ENCODE measurements around the gene KRTAP12-3.
"Not testable (repeated sequence)": the region's sequence is repeated elsewhere in the genome, so short reads cannot be mapped to it uniquely, and the experiment has no call there.

Gene KRTAP12-3

GRCh38 chr21:44618504-44618903 lies 39.2 kb upstream of the KRTAP12-3 start:
- Mint-ChIP-seq H3K4me1 (ENCODE audit: low read depth) (peaks cover 10% of the 10 kb centered on the region), H3K4me3 (no peak overlapping the region), H3K36me3 (ENCODE audit: low read depth) (no peaks in the 10 kb centered on the region), H3K9me3 (peaks cover 44% of the 10 kb centered on the region), H3K27ac (no peak overlapping the region), H3K27me3 (peaks cover 4% of the 10 kb centered on the region)
- intact Hi-C loops (cut with micrococcal nuclease) = no loop called here

GRCh38 chr21:44618909-44619308 lies 38.8 kb upstream of the KRTAP12-3 start:
- Mint-ChIP-seq H3K4me1 (ENCODE audit: low read depth) (peaks cover 10% of the 10 kb centered on the region), H3K4me3 (no peak overlapping the region), H3K27me3 (peaks cover 4% of the 10 kb centered on the region), H3K27ac (no peak overlapping the region), H3K36me3 (ENCODE audit: low read depth) (no peaks in the 10 kb centered on the region), H3K9me3 (peaks cover 48% of the 10 kb centered on the region)
- intact Hi-C loops (cut with micrococcal nuclease) = no loop called here

GRCh38 chr21:44619886-44620285 lies 37.8 kb upstream of the KRTAP12-3 start:
- Mint-ChIP-seq H3K4me3 (no peak overlapping the region), H3K27ac (no peak overlapping the region)
- intact Hi-C loops (cut with micrococcal nuclease) = no loop called here

GRCh38 chr21:44623575-44623974 lies 34.2 kb upstream of the KRTAP12-3 start:
- H3K36me3 Mint-ChIP-seq (ENCODE audit: low read depth) = no peaks in the 10 kb centered on the region

More at GRCh38 chr21:44619886-44620285, 37.8 kb upstream of the KRTAP12-3 start:
- no peaks in the 10 kb centered on the region for H3K36me3 Mint-ChIP-seq (ENCODE audit: low read depth)
- peaks cover 7% of the 10 kb centered on the region for H3K27me3 Mint-ChIP-seq
- H3K9me3 Mint-ChIP-seq = peaks cover 58% of the 10 kb centered on the region
- H3K4me1 Mint-ChIP-seq (ENCODE audit: low read depth) = peaks cover 10% of the 10 kb centered on the region

GRCh38 chr21:44625756-44626155 lies 32.0 kb upstream of the KRTAP12-3 start:
- H3K4me1 Mint-ChIP-seq (ENCODE audit: low read depth) = no peaks in the 10 kb centered on the region
- H3K27ac Mint-ChIP-seq = no peak overlapping the region
- no peaks in the 10 kb centered on the region for H3K36me3 Mint-ChIP-seq (ENCODE audit: low read depth)
- H3K27me3 Mint-ChIP-seq = peaks cover 15% of the 10 kb centered on the region
- intact Hi-C loops (cut with micrococcal nuclease) = no loop called here
- H3K4me3 Mint-ChIP-seq = no peak overlapping the region
- peaks cover 52% of the 10 kb centered on the region for H3K9me3 Mint-ChIP-seq

More at GRCh38 chr21:44623575-44623974, 34.2 kb upstream of the KRTAP12-3 start:
- peaks cover 16% of the 10 kb centered on the region for H3K27me3 Mint-ChIP-seq
- intact Hi-C loops (cut with micrococcal nuclease) = no loop called here
- no peak overlapping the region for H3K4me3 Mint-ChIP-seq
- H3K27ac Mint-ChIP-seq = no peak overlapping the region
- peaks cover 5% of the 10 kb centered on the region for H3K4me1 Mint-ChIP-seq (ENCODE audit: low read depth)
- H3K9me3 Mint-ChIP-seq = peaks cover 59% of the 10 kb centered on the region

GRCh38 chr21:44626262-44626661 lies 31.5 kb upstream of the KRTAP12-3 start:
- Mint-ChIP-seq H3K27me3 (peaks cover 18% of the 10 kb centered on the region), H3K9me3 (peaks cover 54% of the 10 kb centered on the region), H3K4me1 (ENCODE audit: low read depth) (no peaks in the 10 kb centered on the region), H3K36me3 (ENCODE audit: low read depth) (no peaks in the 10 kb centered on the region), H3K27ac (no peak overlapping the region), H3K4me3 (no peak overlapping the region)
- intact Hi-C loops (cut with micrococcal nuclease) = no loop called here

GRCh38 chr21:44626673-44627143 lies 31.0 kb upstream of the KRTAP12-3 start, which contains the start of gene KRTAP10-9:
KRTAP10-9 (plus strand) TSS chr21:44627093; CDS start chr21:44627172, 79 bp downstream.
- Mint-ChIP-seq H3K9me3 (peaks cover 55% of the 10 kb centered on the region), H3K27me3 (peaks cover 20% of the 10 kb centered on the region), H3K4me3 (no peak within 1 kb of the TSS), H3K27ac (no peak within 1 kb of the TSS), H3K4me1 (ENCODE audit: low read depth) (no peaks in the 10 kb centered on the region), H3K36me3 (ENCODE audit: low read depth) (no peaks in the 10 kb centered on the region)
- intact Hi-C loops (cut with micrococcal nuclease) = no loop called here

GRCh38 chr21:44627181-44627822 lies 30.4 kb upstream of the KRTAP12-3 start:
- H3K27ac Mint-ChIP-seq; H3K4me1 Mint-ChIP-seq (ENCODE audit: low read depth); H3K36me3 Mint-ChIP-seq (ENCODE audit: low read depth); intact Hi-C loops (cut with micrococcal nuclease); H3K4me3 Mint-ChIP-seq: not testable (repeated sequence)
- Mint-ChIP-seq H3K9me3 (peaks cover 55% of the 10 kb centered on the region), H3K27me3 (peaks cover 21% of the 10 kb centered on the region)

GRCh38 chr21:44627831-44628233 lies 29.9 kb upstream of the KRTAP12-3 start:
- H3K4me1 Mint-ChIP-seq (ENCODE audit: low read depth); H3K36me3 Mint-ChIP-seq (ENCODE audit: low read depth); intact Hi-C loops (cut with micrococcal nuclease); H3K4me3 Mint-ChIP-seq; H3K27ac Mint-ChIP-seq: not testable (repeated sequence)
- Mint-ChIP-seq H3K9me3 (peaks cover 55% of the 10 kb centered on the region), H3K27me3 (peaks cover 21% of the 10 kb centered on the region)

- Mint-ChIP-seq H3K27ac (no peak overlapping the region), H3K36me3 (ENCODE audit: low read depth) (no peaks in the 10 kb centered on the region), H3K4me3 (no peak overlapping the region), H3K9me3 (peaks cover 52% of the 10 kb centered on the region), H3K4me1 (ENCODE audit: low read depth) (no peaks in the 10 kb centered on the region), H3K27me3 (peaks cover 21% of the 10 kb centered on the region)
- intact Hi-C loops (cut with micrococcal nuclease) = no loop called here
Measured at GRCh38 chr21:44628707-44629391, 28.9 kb upstream of the KRTAP12-3 start.

- Mint-ChIP-seq H3K27ac (no peak overlapping the region), H3K27me3 (peaks cover 18% of the 10 kb centered on the region), H3K4me3 (no peak overlapping the region), H3K36me3 (ENCODE audit: low read depth) (no peaks in the 10 kb centered on the region), H3K9me3 (peaks cover 41% of the 10 kb centered on the region), H3K4me1 (ENCODE audit: low read depth) (no peaks in the 10 kb centered on the region)
- intact Hi-C loops (cut with micrococcal nuclease) = no loop called here
Measured at GRCh38 chr21:44630440-44630839, 27.3 kb upstream of the KRTAP12-3 start.

GRCh38 chr21:44632067-44632466 lies 25.7 kb upstream of the KRTAP12-3 start:
- no peak overlapping the region for H3K4me3 Mint-ChIP-seq

GRCh38 chr21:44636209-44637017 lies 21.3 kb upstream of the KRTAP12-3 start:
- Mint-ChIP-seq H3K27ac (no peak overlapping the region), H3K4me3 (no peak overlapping the region), H3K36me3 (ENCODE audit: low read depth) (no peaks in the 10 kb centered on the region), H3K9me3 (peaks cover 39% of the 10 kb centered on the region), H3K27me3 (peaks cover 8% of the 10 kb centered on the region), H3K4me1 (ENCODE audit: low read depth) (no peaks in the 10 kb centered on the region)
- intact Hi-C loops (cut with micrococcal nuclease) = no loop called here

More at GRCh38 chr21:44632067-44632466, 25.7 kb upstream of the KRTAP12-3 start:
- H3K36me3 Mint-ChIP-seq (ENCODE audit: low read depth) = no peaks in the 10 kb centered on the region
- H3K27me3 Mint-ChIP-seq = peaks cover 19% of the 10 kb centered on the region
- no peak overlapping the region for H3K27ac Mint-ChIP-seq
- intact Hi-C loops (cut with micrococcal nuclease) = no loop called here
- no peaks in the 10 kb centered on the region for H3K4me1 Mint-ChIP-seq (ENCODE audit: low read depth)
- peaks cover 41% of the 10 kb centered on the region for H3K9me3 Mint-ChIP-seq
